Prostate gland (tissue), 2 donors: ENCODE data around the gene C10orf105.

Experiments
- POLR2AphosphoS5 ChIP-seq: sonication (generic); formaldehyde crosslinking; IDR thresholded peaks from one replicate; pipeline ENCODE4 v1.6.1; 2017; ENCODE audit warnings: antibody characterized with exemption
- TF ChIP-seq, protein P1 (sequence below), 4 experiments: fragments of 200-600 bp in 2 of 4; fragments of 450-650 bp in 2 of 4; sonication (generic) in 2 of 4; IDR thresholded peaks; 1 replicate in 3 of 4; 2 replicates in 1 of 4; pipeline ENCODE4 v1.5.1; 2016 to 2019; ENCODE audit warnings: antibody characterized with exemption in 4 of 4, mild to moderate bottlenecking in 2 of 4, moderate library complexity in 2 of 4

DNA sequence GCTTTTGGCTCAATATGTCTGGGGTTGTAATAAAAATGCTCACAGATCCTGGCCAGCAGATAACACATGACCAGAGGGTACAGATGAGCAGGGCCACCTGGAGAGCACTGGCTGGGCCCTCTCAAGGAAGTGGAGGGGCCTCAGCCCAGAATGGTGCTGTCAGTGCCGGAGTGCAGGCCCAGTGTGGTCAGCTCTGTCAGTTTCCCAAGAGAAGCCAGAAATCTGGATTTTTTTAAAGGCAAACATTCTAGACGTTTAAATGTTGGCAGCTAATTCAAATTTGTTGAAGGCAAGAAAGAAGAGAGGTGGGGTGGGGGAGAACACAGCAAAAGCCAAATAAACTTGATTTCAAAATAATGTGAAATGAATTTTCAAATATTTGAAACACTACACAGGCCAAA lies 2.0 kb downstream of the C10orf105 start:
- TF ChIP-seq, protein P1, sequence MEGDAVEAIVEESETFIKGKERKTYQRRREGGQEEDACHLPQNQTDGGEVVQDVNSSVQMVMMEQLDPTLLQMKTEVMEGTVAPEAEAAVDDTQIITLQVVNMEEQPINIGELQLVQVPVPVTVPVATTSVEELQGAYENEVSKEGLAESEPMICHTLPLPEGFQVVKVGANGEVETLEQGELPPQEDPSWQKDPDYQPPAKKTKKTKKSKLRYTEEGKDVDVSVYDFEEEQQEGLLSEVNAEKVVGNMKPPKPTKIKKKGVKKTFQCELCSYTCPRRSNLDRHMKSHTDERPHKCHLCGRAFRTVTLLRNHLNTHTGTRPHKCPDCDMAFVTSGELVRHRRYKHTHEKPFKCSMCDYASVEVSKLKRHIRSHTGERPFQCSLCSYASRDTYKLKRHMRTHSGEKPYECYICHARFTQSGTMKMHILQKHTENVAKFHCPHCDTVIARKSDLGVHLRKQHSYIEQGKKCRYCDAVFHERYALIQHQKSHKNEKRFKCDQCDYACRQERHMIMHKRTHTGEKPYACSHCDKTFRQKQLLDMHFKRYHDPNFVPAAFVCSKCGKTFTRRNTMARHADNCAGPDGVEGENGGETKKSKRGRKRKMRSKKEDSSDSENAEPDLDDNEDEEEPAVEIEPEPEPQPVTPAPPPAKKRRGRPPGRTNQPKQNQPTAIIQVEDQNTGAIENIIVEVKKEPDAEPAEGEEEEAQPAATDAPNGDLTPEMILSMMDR (IDR thresholded peaks at IDR 0.05) = no peak
- TF ChIP-seq POLR2AphosphoS5 = no peak
